LNCaP clone FGC (cell line): ENCODE results near the gene NOTCH4.

ENCODE experiments used
- DNase-seq: peaks from one replicate; pipeline ENCODE4 v3.0.0-alpha.2; 2011; ENCODE audit warnings: low read depth
- H3K4me3 ChIP-seq: 2 replicates; pipeline ENCODE4 v1.5.1; 2011; ENCODE audit warnings: mild to moderate bottlenecking, low read depth, low read length, control low read depth
- TF ChIP-seq, protein P1 (sequence below): IDR thresholded peaks from 2 replicates; pipeline ENCODE4 v1.5.1; 2012; ENCODE audit warnings: mild to moderate bottlenecking; ENCODE audit not compliant: control insufficient read depth, insufficient read depth; ENCODE audit errors: extremely low read depth

NOTCH4 gene

DNA sequence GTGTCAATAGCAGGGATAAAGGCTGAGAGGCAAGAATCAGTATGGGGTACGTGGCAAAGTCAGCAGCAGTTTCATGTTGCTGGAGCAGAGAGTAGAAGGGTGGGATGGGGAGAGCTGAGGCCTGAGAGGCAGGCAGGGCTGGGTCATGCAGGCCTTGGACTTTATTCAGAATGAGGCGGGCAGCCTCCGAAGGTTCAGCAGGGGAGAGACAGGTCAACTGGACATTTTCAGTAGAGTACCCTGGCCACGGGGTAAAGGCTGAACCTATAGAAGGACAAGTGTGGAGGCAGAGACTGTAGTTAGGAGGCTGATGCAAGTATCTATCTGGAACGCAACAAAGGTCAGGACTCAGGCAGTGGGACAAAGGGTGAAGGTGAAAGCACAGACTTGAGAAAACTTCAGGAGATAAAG lies 13.7 kb downstream of the NOTCH4 start:
- TF ChIP-seq, protein P1, sequence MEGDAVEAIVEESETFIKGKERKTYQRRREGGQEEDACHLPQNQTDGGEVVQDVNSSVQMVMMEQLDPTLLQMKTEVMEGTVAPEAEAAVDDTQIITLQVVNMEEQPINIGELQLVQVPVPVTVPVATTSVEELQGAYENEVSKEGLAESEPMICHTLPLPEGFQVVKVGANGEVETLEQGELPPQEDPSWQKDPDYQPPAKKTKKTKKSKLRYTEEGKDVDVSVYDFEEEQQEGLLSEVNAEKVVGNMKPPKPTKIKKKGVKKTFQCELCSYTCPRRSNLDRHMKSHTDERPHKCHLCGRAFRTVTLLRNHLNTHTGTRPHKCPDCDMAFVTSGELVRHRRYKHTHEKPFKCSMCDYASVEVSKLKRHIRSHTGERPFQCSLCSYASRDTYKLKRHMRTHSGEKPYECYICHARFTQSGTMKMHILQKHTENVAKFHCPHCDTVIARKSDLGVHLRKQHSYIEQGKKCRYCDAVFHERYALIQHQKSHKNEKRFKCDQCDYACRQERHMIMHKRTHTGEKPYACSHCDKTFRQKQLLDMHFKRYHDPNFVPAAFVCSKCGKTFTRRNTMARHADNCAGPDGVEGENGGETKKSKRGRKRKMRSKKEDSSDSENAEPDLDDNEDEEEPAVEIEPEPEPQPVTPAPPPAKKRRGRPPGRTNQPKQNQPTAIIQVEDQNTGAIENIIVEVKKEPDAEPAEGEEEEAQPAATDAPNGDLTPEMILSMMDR: no peak

DNA sequence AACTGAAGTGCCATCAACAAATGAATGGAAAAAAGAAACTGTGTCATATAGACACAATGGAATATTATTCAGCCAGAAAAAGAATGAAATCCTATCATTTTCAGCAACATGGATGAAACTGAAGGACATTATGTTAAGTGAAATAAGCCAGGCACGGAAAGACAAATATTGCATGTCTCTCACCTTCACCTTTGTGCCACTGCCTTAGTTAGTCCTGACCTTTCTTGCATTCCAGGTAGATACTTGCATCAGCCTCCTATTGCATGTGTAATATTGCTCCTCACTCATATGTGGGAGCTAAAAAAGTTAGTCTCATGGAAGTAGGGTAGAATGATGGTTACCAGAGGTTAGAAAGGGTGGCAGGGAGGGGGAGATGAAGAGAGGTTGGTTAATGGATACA lies 14.9 kb downstream of the NOTCH4 start:
- H3K4me3 ChIP-seq: no peak overlapping the region
- TF ChIP-seq, protein P1: no peak
- no peak for DNase-seq

More for the DNA sequence above, 13.7 kb downstream of the NOTCH4 start:
- DNase-seq: no peak
- no peak overlapping the region for H3K4me3 ChIP-seq

DNA sequence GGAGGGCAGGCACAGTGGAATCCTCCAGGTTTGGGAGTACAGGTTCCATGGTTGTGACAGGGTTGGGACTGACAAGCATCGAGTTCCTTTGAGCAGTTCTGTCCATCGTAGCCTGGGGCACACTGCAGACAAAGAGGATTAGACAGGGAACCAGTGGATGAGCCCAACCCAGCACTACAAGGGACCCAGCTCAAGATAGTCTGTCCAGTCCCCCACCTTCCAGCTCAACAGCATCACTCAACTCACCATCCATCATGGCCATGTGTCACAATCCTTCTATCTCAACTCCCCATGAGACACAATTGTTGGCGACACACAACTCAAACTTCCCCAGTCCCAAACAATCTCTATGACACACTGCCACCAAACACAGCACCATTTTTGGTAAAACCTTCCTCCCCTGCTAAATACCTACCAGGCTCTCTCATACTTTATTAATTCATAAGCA lies 19.6 kb downstream of the NOTCH4 start:
- H3K4me3 ChIP-seq: no peak overlapping the region
- DNase-seq: no peak
- TF ChIP-seq, protein P1: no peak

DNA sequence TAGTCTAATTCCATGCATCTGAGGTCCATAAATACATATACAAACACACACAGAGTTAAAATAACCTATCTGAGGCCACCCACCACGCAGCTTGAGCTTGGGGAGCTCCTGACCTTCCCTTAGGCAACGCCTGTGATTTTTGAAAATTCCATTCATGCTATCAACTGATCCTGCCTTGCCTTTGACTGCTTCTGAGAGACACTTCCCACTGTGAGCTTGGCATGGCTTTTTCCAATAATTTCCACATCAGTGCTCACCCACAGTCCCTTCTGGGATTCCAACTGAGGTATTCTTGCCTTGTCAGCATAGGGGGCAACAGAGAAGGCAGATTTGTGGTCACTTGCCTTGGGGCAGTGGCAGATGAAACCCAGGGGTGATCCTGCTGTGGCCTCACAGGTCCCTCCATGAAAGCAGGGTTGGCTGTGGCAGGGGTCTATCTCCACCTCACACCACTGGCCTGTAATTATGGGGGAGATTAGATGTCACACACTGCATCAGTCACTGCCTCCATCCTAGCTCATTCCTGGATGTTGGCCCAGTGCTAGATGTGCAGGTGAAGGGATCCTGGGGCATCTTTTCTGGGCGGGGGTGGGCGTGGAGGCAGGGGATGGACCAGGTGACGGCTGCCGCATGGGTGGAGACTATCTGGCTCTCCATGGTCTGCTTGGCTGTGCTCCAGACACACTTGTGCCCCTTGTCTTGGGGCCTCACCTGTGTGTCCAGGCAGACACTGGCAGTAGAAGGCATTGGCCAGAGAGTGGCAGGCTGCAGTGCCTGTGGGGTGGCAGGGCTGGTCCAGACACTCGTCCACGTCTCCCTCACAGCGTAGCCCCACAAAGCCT lies 20.2 kb downstream of the NOTCH4 start:
- no peak overlapping the region for H3K4me3 ChIP-seq
- TF ChIP-seq, protein P1: no peak
- no peak for DNase-seq

DNA sequence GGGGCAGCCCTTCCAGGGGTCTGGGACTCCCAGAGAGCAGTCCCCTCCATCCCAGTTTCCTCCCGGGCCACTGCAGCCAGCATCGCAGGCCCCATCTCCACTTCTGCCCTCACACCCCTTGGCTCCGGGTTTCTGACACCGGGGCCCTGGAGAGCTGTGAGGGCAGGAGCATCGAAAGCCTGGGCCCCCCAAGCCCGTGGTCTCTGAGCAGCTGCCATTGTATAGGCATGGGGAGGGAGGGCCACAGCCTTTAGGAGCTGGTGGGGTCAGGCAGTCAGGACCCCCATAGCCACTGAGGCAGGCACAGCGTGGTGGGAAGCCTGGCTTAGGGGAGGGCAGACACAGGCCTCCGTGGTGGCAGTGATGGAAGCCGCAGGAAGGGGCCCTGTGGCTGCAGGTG lies 21.7 kb downstream of the NOTCH4 start:
- no peak overlapping the region for H3K4me3 ChIP-seq
- DNase-seq: no peak
- TF ChIP-seq, protein P1: no peak

DNA sequence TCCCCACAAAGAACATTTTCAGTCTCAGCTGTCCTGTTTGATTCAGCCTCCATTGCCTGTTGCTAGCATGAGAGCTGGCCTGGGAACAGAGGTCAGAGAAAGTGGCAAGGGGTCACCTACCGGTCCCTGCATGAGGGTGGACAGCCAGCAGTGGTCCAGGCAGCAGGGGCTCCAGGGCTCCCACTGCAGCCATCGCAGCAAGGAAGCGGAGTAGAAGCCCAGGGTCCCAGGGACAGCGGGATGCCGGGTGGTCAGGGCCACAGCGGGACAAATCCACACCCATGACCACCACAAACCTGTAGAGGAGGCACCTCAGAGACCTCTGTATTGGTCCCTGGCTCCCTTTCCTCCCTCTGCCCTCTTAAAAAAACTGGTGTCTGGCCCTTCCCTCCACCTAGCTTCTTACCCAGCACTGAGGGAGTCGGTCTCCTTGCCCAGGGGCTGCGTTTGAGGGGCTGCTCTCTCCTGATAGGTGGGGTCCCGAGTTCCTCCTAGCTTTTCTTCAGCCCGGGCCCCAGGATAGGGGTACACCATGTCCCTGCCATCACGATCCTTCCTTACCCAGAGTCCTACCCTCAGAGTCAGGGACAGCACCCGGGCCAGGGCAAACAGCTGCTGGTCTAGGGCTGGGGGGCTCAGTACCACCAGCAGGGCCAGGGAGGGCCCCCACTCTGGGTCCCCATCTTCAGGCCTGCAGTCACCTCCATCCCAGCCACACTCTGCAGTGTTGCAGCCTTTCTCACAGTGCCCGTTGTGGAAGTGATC lies 23.0 kb downstream of the NOTCH4 start:
- DNase-seq: no peak
- TF ChIP-seq, protein P1: no peak
- no peak overlapping the region for H3K4me3 ChIP-seq
